GM19239 (cell line): ENCODE data around the gene ETV7.
"Not testable (repeated sequence)": the region's sequence is repeated elsewhere in the genome, so short reads cannot be mapped to it uniquely, and the experiment has no call there.

Source experiments
- DNase-seq: peaks from one replicate; pipeline ENCODE4 v3.0.0; 2011; ENCODE audit warnings: low spot score; ENCODE audit not compliant: insufficient read length
- FAIRE-seq: peaks from 2 replicates; lab custom pipeline; 2011; peaks lifted over from hg19 to GRCh38; lab: Jason Lieb, UNC

Gene ETV7

DNA sequence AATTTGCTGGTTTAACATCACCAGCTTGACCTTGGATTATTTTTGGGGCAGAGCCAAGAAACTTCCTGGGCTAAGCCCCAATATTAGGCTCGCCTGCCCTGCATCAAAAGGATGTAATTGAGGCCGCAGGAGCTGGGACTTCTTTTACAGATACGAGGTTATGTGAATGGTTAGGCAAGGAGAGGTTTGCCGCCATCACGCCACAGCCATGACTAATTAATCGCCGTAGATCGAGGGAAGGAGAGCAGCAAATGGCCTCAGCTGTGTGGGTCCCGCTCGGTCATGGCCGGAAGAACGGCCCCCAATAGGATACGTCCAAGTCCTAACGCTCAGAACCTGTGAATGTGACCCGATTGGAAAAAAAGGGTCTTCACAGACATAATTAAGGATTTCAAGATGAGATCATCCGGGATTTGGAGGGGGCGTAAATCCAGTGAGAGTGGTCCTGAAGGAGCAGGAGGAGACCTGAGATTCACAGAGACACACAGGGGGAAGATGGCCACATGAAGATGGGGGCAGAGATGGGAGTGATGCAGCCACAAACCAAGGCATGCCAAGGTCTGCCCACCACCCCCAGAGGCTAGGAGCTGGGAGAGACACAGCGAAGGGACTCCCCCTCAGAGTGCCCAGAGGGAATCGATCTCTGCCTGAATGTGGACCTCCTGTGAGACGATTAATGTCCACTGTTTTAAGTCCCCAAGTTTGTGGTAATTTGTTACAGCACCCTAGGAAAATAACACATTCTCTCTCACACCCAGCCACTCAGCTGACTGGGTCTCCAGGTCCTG is 40.8 kb downstream of the ETV7 start:
- no peak for DNase-seq
- no peak for FAIRE-seq

DNA sequence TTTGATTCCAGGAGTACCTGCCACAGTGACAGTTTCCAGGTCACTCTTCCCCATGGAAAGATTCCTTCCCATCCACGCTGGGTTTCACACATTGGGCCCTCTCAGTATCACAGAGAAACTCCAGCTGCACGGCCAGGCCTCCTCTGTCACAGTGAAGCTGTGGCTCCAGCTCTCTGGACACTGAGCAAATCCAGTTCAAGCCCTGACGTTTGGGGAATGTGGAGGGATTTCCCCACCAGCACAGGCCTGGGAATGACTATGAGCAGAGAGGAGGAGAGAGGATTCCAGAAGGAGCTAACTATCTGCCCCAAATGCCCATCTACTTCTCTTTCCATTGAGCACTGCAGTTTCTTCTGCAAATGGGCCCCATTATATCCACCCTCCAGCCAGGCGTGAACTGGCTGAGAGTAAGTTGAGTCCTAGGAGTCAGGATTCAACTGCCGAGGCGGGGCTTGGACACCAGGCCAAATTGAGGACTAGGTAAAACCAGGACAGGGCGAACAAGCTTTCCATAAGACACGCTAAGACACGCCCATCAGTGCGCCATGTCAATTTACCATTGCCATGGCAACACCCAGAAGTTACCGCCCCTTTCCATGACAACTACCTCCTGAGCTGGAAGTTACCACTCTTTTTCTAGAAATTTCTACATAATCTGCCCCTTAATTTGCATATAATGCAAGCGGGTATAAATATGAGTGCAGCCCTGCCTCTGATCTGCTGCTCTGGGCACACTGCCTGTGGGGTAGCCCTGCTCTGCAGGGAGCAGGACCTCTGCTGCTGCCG is 41.6 kb downstream of the ETV7 start:
- FAIRE-seq (no peak), DNase-seq (no peak)

DNA sequence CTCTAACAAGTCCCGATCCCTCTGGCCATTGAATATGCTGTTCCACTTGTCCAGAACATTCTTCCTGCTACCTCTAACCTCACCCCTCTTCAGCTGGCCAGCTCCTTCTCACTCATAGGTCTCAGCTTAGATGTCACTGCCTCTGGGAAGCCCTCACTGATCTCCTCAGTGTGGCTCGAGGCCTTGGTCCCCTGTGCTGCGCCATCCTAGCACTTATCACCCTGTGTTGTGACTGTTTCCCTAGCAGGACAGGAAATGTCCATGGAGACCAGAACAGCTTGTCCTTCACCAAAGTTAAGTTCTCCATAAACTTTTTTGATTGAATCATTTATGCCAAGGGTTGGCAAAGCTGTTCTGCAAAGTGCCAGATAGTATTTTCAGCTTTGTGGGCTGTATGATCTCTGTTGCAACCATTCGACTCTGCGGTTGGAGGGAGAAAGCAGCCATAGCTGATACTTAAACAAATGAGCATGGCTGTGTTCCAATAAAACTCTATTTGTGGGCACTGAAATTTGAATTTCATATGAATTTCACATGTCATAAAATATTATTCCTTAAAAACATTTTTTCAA is 44.3 kb downstream of the ETV7 start:
- no peak for DNase-seq
- FAIRE-seq: no peak

DNA sequence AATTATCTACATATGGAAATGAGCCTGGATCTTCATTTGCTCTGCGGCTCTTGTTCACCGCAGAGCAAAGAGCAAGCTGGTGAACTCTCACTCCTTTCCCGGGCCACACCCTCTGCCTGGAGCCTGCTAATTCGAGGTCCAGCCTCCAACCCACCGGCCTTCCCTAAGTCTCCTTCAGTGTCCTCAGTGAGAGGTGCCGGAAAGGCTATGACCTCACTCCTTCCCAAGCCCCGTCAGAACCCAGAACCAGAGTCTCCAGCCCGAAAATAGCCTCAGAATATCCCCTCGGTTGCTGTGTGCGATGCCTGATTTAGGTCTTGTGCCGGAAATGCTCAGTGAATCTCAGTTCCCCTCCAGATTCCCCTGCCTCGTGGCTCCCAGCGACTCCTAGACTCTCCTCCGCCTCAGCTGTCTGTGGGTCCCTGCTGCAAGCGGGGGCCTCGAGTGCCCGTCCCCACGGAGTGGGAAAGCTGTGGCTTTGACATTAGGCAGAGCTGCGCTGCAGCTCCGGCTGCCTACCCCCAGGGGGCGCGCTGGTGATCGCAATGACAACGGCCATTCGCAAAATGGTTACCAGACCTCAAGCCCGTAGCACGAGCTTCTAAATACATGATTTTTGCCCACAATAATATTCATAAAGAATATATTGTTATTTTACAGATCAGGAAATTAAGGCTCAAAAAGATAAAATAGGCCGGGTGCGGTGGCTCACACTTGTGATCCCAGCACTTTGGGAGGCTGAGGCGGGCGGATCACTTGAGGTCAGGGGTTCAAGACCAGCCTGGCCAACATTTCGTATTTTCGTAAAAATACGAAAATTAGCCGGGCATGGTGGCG is 46.6 kb downstream of the ETV7 start:
- DNase-seq (peak; percentile 59), FAIRE-seq (peak; percentile 89)

DNA sequence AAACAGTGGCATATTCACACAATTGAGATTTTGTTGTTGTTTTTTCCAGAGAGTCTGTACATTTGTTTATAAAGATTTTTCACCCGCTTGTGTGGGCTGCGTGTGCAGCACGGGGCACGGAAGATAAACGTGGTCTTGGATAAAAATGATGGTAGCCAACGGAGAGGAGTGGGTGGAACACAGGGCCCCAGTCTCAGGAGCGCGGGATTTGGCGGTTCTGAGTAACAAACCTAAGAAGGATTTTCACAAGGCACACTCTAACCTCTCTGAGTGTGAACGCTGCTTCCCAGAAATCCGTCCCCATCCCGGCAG is 47.2 kb downstream of the ETV7 start:
- DNase-seq (no peak), FAIRE-seq (no peak)

DNA sequence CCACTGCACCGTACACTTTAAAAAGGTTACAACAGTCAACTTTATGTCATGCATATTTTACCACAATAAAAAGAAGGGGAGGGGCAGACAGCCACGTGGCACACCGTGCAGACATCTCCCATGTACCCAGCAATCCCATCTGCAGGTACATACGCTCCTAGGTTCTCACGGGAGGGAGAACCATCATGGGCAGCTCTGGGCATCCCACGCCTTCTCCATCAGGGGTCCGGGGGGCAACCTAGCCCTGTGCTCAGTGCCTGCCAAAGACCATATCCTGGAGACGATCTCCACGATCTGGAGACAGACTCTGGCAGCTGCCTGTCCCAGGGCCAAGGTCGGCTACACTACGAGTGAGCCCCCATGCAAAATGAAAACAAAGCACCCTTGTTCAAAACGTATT is 48.3 kb downstream of the ETV7 start:
- no peak for DNase-seq
- no peak for FAIRE-seq

DNA sequence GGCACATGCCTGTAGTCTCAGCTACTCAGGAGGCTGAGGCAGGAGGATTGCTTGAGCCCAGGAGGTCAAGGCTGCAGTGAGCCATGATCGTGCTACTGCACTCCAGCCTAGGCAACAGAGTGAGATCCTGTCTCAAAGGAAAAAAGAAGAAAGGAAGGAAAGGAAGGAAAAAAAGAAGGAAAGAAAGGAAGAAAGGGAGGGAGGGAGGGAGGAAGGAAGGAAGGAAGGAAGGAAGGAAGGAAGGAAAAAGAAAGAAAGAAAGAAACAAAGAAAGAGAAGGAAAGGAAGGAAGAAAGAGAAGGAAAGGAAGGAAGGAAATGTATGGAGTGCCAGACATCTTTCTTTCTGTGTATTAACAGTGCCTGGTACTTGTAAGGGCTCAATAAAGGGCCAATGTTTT is 49.2 kb downstream of the ETV7 start:
- not testable (repeated sequence) for FAIRE-seq, DNase-seq

DNA sequence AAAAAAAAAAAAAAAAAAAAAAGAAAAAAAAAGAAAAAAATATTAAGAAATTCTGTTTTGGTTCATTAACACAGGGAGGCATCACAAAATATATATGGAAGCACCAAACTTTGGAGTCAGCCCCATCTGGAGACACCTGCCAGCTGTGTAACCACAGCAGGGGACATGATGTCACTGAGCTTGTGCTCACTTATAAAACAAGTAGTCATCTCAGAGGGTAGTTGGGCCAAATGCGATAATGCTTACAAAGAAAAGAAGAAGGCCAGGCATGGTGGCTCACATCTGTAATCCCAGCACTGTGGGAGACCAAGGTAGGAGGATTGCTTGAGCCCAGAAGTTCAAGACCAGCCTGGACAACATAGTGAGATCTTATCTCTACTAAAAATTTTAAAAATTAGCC is 49.7 kb downstream of the ETV7 start:
- DNase-seq: no peak
- no peak for FAIRE-seq

DNA sequence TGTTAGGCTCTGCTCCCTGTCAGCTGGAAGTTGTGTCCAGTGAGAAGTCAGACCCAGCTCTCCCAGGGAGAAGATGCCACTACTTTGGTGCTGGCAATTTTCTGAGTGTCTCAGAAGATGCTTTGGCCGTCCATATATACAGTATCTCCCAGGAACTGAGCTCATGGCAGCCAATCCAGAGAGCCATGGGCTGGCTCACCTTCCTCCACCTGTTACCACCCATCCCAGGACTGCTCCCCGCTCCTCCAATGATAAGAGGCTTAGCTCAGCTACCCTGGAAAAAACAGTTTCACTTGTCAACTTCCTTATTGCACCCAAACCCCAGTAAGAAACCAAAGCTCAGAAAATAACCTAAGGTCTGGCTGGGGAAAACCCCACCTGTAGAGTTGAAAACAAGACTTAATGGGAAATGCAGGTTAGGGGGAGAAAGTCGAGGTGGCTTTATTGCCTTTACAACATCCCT is 50.7 kb downstream of the ETV7 start, which contains the start of gene BNIP5:
TSS of gene BNIP5 (minus strand) at position 110 of the 463 bp plus-strand sequence. CDS start 6,198 bp downstream, outside the sequence.
- FAIRE-seq: peak; percentile 54
- no peak for DNase-seq

DNA sequence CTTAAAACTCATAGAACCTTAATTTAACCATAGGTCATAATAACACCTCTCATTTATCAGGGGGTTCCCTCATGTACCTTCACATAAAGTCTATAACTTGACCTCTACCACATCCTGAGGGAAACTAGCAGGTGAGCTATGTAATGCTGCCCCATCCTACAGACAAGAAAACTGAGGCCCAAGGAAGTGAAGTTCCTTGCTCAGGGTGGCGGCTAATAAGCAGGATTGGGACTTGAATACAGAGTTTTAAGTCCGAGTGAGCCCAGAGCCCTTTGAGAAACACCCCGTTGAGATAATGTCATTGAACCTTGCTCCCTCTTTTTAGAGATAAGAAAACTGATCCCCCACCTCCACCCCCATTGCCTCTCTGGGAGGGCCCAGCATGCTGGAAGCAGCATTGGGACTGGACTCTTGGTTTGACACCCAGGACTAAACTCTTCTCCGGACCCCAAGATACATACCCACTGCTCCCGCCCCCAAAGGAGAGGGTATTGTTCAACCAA is 51.2 kb downstream of the ETV7 start:
- no peak for FAIRE-seq
- no peak for DNase-seq

DNA sequence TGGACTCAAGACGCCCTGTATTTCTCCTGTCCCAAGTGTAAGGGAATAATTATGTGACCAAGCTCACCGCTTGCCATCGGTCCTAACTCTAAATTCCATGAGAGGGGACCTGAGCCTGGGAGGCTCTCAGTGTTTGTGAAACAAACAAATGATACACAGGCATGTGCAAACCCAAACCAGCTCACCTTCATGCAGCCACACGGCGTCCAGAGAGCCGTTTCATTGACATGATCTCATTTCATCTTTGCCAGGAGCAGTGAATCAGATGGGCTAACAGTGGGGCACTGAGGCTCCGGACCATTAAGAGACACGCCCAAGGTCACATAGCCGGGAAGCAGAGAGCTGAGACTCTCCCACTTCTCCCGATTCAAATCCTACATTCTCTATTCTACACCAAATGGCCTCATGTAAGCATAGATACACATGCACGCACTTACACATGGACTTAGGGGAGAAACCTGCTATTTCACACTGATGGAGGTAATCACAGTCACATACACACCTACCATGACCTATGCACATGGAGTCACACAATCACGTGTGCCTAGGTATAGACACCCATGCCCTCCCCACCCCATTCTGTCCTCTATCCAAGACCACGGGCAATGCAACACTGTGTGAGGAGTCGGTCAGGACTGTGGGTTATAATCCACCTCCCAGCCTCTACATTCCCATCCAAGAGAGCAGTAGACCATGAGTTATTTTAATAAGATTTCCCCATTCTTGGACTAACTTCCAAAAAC is 51.8 kb downstream of the ETV7 start:
- FAIRE-seq (no peak), DNase-seq (no peak)

DNA sequence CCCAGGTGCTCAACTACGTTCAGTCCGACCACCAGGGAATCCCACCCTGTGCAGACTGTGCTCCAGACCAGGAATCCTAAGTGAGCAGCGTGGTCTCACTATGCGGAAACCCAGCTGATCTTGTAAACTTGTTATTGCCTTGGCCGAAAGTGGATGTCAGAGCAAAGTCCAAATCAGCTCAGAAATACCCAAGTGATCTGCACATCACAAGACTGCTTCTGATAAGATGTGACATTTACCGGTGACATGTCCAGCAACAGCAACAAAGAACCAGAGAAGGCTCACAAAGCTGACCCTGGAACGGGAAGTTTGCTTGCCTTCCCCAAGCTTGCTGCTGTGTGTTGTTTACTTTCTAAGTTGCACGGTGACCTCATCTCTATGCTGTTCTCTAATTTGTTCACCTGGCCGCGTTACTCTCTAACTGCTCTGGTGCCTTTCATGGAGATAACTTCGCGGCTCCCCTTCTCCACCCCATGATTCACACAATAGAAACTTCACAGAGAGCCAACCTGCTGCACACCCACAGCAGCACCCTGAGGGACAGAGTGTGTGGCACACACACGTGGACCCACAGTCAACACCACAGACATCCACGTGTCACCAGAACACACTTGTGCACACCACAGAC is 52.5 kb downstream of the ETV7 start:
- FAIRE-seq (no peak), DNase-seq (no peak)

DNA sequence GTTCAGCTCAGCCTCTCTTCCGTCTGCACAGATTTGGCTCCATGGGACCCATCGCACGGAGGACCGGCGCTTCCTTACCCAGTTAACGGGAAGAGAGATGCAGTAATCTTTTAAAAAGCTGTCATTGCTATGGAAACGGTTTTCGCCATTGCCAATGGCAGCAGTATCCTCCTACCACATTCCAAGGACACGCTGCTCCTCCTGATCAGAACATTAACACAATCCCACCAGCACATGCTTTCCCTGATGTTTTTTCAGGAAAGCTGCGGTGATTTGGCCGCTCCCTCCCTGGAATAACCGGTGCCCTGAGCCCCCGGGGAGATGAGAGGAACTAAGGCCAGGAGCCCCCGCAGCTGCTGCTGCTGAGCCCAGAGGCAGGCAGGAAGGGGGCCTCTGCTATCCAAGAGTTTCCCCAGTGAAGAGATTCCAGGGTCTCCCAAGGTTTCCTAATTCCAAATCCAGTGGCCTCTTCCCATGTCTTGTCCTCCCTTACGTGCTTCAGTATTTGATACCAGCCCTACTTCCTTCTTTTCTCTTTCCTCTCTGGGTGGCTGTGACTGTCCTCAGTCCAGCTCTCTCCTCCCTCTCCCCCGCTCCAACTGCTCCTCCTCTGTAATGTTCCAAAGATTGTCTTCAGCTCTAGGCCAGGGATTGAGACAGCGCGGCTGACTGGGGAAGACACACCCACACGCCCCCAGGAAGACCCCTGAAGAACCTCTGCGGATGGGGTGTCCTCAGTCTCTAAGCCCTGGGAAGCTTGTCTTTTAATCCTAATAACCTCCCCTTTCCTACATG is 53.3 kb downstream of the ETV7 start:
- DNase-seq: no peak
- FAIRE-seq: no peak

DNA sequence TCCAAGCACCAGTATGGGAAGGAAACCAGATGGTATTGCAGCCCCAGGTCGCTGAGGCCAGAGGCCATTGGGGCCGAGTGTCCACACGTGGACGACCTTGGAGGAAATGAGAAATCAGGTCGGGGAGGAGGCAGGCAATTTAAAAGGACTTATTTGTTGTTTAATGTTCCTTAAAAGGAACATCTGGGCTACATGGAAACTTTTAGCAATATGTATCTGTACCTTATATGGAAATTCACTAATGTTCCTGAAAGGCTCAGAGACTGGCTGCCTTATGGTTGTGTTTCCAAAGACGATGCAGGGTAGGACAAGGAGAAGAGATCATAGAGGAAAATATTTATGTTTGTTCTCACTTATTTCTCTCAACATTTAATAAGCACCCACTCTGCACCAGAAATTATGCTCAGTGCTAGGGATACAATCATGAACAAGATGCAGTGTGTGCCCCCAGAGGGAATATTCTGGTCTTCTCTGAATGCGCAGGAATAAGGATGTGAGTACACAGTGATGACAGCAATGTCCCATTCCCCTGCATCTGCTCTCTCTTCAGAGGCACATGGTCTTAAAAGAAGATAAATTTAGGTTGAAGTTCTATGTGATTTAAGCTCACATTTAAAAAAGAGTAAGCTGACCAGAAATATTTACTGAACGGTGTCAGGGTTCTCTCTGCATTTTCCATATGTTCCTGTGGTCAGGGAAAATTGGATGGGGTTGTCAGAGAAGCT is 54.1 kb downstream of the ETV7 start:
- DNase-seq: no peak
- FAIRE-seq: no peak

DNA sequence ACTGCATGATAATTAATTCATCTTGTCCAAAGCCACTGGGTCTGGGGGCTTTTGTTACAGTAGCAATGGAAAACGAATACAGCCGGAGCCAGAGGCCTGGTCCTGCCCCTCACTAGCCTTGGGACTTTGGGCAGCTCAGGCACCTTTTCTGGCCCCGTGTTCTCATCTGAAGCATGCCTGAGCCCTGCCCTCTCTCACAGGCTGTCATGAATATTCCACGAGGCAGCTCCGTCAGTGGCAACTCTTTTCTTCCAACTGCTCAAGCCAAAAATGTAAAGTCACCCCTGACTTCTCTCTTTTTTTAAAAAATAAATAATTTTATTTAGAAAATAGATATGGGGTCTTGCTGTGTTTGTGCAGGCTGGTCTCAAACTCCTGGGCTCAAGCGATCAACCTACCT is 56.1 kb downstream of the ETV7 start:
- FAIRE-seq (no peak), DNase-seq (no peak)

DNA sequence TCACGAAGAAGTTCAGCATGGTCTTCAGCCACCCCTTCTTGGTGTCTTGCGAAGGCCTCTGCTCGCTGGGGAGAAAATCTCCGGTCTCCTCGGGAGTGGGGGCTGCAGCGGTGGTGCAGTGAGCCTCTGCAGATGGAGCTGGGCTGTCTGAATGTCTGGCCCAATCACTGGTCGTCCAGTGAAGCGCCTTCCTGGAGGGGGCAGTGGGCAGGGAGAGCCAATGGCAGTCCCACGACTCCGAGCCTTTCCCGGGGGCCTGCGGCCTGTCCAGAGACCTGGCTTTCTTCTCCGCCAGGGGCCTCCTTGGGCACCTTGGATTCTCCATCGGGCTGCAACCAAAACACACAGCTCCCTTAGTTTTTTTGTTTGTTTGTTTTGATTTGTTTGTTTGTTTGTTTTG is 57.1 kb downstream of the ETV7 start:
- DNase-seq (no peak), FAIRE-seq (no peak)

DNA sequence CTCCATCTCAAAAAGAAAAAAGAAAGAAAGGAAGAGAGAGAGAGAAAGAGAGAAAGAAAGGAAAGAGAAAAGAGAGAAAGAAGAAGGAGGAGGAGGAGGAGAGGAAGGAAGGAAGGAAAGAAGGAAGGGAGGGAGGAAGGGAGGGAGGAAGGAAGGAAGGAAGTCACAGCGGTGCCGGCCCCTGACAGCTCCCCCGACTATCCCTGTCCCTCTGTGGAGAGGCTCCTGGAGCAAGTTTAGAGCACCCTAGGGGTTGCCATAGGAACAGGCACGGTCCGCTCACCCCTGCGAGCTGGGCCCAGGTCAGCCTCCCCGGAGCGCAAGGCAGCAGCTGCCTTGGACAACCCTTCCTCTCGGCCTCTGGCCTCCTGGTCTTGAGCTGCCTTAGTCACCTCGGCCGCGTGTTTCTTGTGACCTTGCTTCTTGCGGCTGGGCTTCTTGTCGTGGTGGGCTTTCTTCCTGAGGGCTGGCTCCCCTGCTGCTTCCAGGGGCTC is 57.6 kb downstream of the ETV7 start:
- DNase-seq: no peak
- no peak for FAIRE-seq
